Ascending aorta (tissue), 2 donors: Measurements from ENCODE around the gene RHBDL1. TPM values are rescaled to one million over a fixed set of nuclear protein-coding genes. Genes with fewer than 3 reads are reported as not detected.

ENCODE experiments used
- DNase-seq, 2 donors: peaks; one replicate each; pipeline ENCODE4 v3.0.0-alpha.2; 2019; ENCODE audit warnings: low spot score in 2 of 2
- H3K27ac ChIP-seq, 2 donors: fragments of 200-600 bp; sonication (generic); one replicate each; pipeline ENCODE4 v1.5.1; 2016 to 2017; ENCODE audit warnings: mild to moderate bottlenecking in 1 of 2
- H3K27me3 ChIP-seq: fragments of 200-600 bp; sonication (generic); one replicate; pipeline ENCODE4 v1.5.1; 2017
- H3K36me3 ChIP-seq, 2 donors: fragments of 200-600 bp; sonication (generic); one replicate each; pipeline ENCODE4 v1.5.1; 2016
- H3K4me1 ChIP-seq, 2 donors: fragments of 200-600 bp; sonication (generic); one replicate each; pipeline ENCODE4 v1.5.1; 2016 to 2017; ENCODE audit warnings: mild to moderate bottlenecking in 1 of 2
- H3K4me3 ChIP-seq, 2 donors: fragments of 200-600 bp; sonication (generic); one replicate each; pipeline ENCODE4 v1.5.1; 2016 to 2017; ENCODE audit warnings: mild to moderate bottlenecking in 1 of 2
- H3K9me3 ChIP-seq, 2 donors: fragments of 200-600 bp; sonication (generic); one replicate each; pipeline ENCODE4 v1.5.1; 2016
- intact Hi-C: fragments of 100-400 bp; cut with DNase I; formaldehyde crosslinking; loops from one replicate; pipeline ENCODE4 v1.15.1; 2023
- total RNA-seq: library from RNA; depleted of rRNA; stranded (reverse); fragments of >200 nt; gene quantifications from one replicate; pipeline ENCODE4 v1.1.0, GENCODE V29; 2016
- TF ChIP-seq, protein P1 (sequence below), 3 experiments: fragments of 200-600 bp in 2 of 3; fragments of 450-650 bp in 1 of 3; sonication (generic) in 2 of 3; IDR thresholded peaks; one replicate each; pipeline ENCODE4 v1.5.1; 2016 to 2019; ENCODE audit warnings: antibody characterized with exemption in 3 of 3, mild to moderate bottlenecking in 1 of 3, moderate library complexity in 1 of 3

The RHBDL1 gene
- total RNA-seq, 1 donor from 2014 or later = 1.1 TPM

DNA sequence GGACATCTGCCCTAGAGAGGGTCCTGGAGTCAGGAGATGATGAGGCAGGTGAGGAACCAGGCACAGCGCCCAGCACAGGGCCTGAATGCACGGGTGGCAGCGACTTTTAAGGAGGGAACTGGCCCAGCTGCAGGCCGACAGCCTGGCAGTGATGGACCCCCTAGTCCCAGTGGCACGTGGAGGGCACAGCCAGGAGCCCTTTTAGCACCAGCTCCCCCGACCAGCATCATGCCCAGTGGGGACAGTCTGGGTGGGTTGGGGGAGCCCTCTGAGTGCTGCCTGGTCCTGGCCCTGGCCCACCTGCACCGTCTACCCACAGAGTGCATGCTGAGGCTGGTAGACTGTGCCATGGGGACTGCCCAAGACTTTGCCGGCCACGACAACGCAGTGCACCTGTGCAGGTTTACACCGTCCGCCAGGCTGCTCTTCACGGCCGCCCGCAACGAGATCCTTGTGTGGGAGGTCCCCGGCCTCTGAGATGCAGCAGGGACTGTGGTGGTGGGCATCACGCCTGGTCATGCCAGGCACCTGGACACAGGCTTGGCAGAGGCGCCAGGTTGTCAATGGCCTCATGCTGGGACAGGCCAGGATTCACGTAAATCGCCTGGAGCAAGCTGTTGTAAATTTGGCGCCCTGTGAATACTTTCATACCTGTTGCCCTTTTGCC, 8.2 kb upstream of the RHBDL1 start:
- TF ChIP-seq, protein P1, sequence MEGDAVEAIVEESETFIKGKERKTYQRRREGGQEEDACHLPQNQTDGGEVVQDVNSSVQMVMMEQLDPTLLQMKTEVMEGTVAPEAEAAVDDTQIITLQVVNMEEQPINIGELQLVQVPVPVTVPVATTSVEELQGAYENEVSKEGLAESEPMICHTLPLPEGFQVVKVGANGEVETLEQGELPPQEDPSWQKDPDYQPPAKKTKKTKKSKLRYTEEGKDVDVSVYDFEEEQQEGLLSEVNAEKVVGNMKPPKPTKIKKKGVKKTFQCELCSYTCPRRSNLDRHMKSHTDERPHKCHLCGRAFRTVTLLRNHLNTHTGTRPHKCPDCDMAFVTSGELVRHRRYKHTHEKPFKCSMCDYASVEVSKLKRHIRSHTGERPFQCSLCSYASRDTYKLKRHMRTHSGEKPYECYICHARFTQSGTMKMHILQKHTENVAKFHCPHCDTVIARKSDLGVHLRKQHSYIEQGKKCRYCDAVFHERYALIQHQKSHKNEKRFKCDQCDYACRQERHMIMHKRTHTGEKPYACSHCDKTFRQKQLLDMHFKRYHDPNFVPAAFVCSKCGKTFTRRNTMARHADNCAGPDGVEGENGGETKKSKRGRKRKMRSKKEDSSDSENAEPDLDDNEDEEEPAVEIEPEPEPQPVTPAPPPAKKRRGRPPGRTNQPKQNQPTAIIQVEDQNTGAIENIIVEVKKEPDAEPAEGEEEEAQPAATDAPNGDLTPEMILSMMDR (IDR thresholded peaks at IDR 0.05) = no peak
- intact Hi-C loops = loop anchor here (10.0 kb wide), 1 partner anchor 272 kb away; the partner anchor contains the start of gene NME4
- peak overlapping the region; percentile 28 to 88 for H3K27ac ChIP-seq
- H3K36me3 ChIP-seq = peaks cover 29% of the 10 kb centered on the region in 2 donors
- no peaks in the 10 kb centered on the region for H3K27me3 ChIP-seq
- no peaks in the 10 kb centered on the region for H3K9me3 ChIP-seq
- peak overlapping the region; percentile 86 to 98 for H3K4me3 ChIP-seq
- peaks cover 0 to 14% of the 10 kb centered on the region in 2 donors for H3K4me1 ChIP-seq
- no peak for DNase-seq

DNA sequence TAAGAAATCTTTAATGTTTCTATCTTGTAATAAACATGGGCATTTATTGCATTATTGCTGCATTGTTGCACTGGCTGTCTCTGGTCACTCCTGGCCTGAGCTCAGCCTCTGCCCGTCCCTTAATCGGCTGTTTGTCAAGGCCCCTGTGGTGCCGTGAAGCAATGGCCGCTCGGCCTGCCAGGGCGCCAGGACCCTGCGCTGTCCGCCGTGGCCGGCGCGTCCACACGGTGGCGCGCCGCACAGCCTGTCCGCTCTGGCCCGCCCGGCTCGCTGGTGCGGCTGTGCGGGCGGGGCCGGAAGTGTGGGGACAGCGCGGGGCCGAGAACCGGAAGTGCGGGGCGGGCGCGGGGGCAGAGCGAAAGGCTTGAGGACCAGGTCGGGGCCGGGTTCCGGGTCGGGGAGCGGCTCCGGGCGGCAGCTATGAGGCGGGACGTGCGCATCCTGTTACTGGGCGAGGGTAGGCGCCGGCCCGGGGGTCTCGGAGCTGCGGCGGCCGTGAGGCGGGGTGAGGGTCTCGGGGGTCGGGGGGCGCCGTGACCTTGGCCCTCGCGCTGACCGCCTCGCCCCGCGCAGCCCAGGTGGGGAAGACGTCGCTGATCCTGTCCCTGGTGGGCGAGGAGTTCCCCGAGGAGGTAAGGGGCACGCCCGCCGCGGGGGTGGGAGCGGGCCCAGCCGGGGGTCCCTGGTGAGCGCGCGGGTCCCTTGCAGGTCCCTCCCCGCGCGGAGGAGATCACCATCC, 7.5 kb upstream of the RHBDL1 start, which contains the start of gene RHOT2:
RHOT2 (plus strand) TSS at position 353 of the 739 bp plus-strand sequence; CDS start at position 421, 68 bp downstream.
- Histone ChIP-seq H3K9me3 (no peaks in the 10 kb centered on the region), H3K4me3 (peak within 1 kb of the TSS; percentile 86 to 98), H3K36me3 (peaks cover 36% of the 10 kb centered on the region in 2 donors), H3K4me1 (peaks cover 0 to 14% of the 10 kb centered on the region in 2 donors), H3K27me3 (no peaks in the 10 kb centered on the region), H3K27ac (peak within 1 kb of the TSS; percentile 85 to 88)
- DNase-seq = peak; percentile 76 to 97
- TF ChIP-seq, protein P1 (IDR thresholded peaks at IDR 0.05) = peak; percentile 50 to 95 (median 70)
- intact Hi-C loops = loop anchor here (10.0 kb wide), 1 partner anchor 273 kb away; the partner anchor contains the start of gene NME4

DNA sequence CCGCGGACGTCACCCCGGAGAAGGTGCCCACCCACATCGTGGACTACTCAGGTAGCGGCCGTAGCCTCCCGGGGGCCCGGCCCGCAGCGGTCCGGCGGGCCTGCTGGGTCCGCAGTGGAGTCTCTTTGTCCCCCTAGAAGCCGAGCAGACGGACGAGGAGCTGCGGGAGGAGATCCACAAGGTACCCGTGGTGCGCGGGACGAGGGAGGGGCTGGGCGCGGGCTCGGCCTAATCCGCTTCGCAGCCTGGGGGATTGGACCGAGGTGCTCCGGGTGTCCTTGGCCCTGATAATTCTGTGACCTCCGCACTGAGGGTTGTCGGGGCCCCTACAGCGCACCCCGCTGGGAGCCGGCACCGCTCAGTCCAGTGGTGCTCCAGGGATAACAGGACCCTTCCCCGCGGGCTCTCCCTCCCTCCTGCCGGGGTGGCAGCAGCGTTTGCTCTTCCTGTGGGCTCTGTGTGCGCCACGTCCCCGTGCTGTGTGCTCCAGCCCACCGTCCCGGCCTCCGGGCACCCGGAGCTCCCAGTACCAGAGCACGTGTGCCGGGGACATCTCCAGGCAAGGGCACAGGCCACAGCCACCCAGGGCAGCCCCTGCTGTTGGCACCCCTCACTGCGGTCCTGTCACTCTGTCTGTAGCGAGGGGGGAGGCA, 6.8 kb upstream of the RHBDL1 start:
- DNase-seq = no peak
- Histone ChIP-seq H3K9me3 (no peaks in the 10 kb centered on the region), H3K4me1 (peaks cover 0 to 14% of the 10 kb centered on the region in 2 donors), H3K4me3 (peak overlapping the region; percentile 86 to 98), H3K27ac (peak overlapping the region; percentile 85 to 88), H3K27me3 (no peaks in the 10 kb centered on the region), H3K36me3 (peaks cover 43% of the 10 kb centered on the region in 2 donors)
- TF ChIP-seq, protein P1 (IDR thresholded peaks at IDR 0.05) = no peak
- intact Hi-C loops = loop anchor here (10.0 kb wide), 1 partner anchor 274 kb away; the partner anchor contains the start of gene NME4

DNA sequence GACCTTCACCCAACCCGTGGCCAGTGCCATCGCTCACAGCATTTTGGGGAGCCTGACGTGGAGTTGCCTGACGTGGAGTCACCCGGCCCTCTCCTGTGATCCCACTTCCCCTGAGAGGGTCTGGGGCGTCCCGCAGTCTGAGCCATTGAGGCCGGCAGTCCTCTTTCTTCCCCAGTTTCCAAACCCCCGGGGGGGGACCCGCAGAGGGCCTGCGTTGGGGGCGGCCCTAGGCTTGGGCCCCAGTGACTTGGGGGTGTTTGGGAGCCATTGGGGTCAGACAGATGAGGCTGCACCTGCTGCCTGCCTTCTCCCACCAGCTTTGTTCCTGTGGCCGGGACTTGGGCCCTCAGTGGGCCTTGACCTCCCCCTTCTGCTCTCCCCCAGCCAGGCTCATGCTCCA, 5.8 kb upstream of the RHBDL1 start:
- H3K27ac ChIP-seq = no peak overlapping the region
- TF ChIP-seq, protein P1 (IDR thresholded peaks at IDR 0.05) = no peak
- DNase-seq = no peak
- no peaks in the 10 kb centered on the region for H3K9me3 ChIP-seq
- peaks cover 45% of the 10 kb centered on the region in 2 donors for H3K36me3 ChIP-seq
- no peaks in the 10 kb centered on the region for H3K27me3 ChIP-seq
- H3K4me1 ChIP-seq = peaks cover 0 to 14% of the 10 kb centered on the region in 2 donors
- intact Hi-C loops = loop anchor here (10.0 kb wide), 1 partner anchor 275 kb away; the partner anchor contains the start of gene NME4
- H3K4me3 ChIP-seq = peak overlapping the region in 1 of 2 donors; percentile 98
